Germinal center (tissue), 1 donor: Measurements from ENCODE around the gene AKAP11.
A peak's percentile ranks its signal among the peaks of the same experiment; 100 is the strongest.

Experiments used
- DNase-seq: peaks from one replicate; pipeline ENCODE4 v3.0.0; 2012; ENCODE audit warnings: mixed read lengths, low spot score

The AKAP11 gene

GRCh38 chr13:42333613-42334328 lies 61.8 kb downstream of the AKAP11 start:
- peak; percentile 21 for DNase-seq

GRCh38 chr13:42334329-42334706 lies 62.4 kb downstream of the AKAP11 start:
- no peak for DNase-seq

- no peak for DNase-seq
Observed at GRCh38 chr13:42337808-42338600, 66.1 kb downstream of the AKAP11 start.

GRCh38 chr13:42345367-42345766 lies 73.4 kb downstream of the AKAP11 start:
- no peak for DNase-seq

GRCh38 chr13:42348576-42348975 lies 76.6 kb downstream of the AKAP11 start:
- DNase-seq: no peak

- no peak for DNase-seq
Observed at GRCh38 chr13:42350141-42350540, 78.2 kb downstream of the AKAP11 start.

GRCh38 chr13:42354241-42355091 lies 82.5 kb downstream of the AKAP11 start:
- DNase-seq: peak; percentile 23

GRCh38 chr13:42355092-42355485 lies 83.1 kb downstream of the AKAP11 start:
- DNase-seq: no peak

- DNase-seq: no peak
Observed at GRCh38 chr13:42355491-42356183, 83.7 kb downstream of the AKAP11 start.

- DNase-seq: no peak
Observed at GRCh38 chr13:42356184-42356575, 84.2 kb downstream of the AKAP11 start.

- DNase-seq: no peak
Observed at GRCh38 chr13:42360046-42360574, 88.2 kb downstream of the AKAP11 start.

- no peak for DNase-seq
Observed at GRCh38 chr13:42361701-42362100, 89.7 kb downstream of the AKAP11 start.

- no peak for DNase-seq
Observed at GRCh38 chr13:42363941-42364612, 92.1 kb downstream of the AKAP11 start.

- DNase-seq: no peak
Observed at GRCh38 chr13:42364613-42365000, 92.7 kb downstream of the AKAP11 start.

- no peak for DNase-seq
Observed at GRCh38 chr13:42367831-42368230, 95.9 kb downstream of the AKAP11 start.

GRCh38 chr13:42369071-42369797 lies 97.3 kb downstream of the AKAP11 start:
- DNase-seq: no peak

- DNase-seq: no peak
Observed at GRCh38 chr13:42370229-42370628, 98.3 kb downstream of the AKAP11 start.
